Progenitor cell of endocrine pancreas (in vitro differentiated cells): ENCODE data around the gene SYNE2. TPM values are rescaled to one million over a fixed set of nuclear protein-coding genes. Genes with fewer than 3 reads are reported as not detected.
A peak's percentile ranks its signal among the peaks of the same experiment; 100 is the strongest.

Experiments
- DNase-seq: peaks from one replicate; pipeline ENCODE4 v3.0.0; 2021; ENCODE audit warnings: low spot score; ENCODE audit not compliant: unreplicated experiment
- H3K27ac Mint-ChIP-seq: 2 replicates; pipeline ENCODE4 v1.8.0; 2021; ENCODE audit warnings: mild to moderate bottlenecking, moderate library complexity, mixed read lengths
- H3K27me3 Mint-ChIP-seq: 2 replicates; pipeline ENCODE4 v1.8.0; 2021; ENCODE audit warnings: mixed read lengths
- H3K36me3 Mint-ChIP-seq: 2 replicates; pipeline ENCODE4 v1.8.0; 2022; ENCODE audit warnings: mixed read lengths; ENCODE audit not compliant: insufficient read depth
- H3K4me1 Mint-ChIP-seq: 2 replicates; pipeline ENCODE4 v1.8.0; 2021; ENCODE audit warnings: low read depth, mixed read lengths
- H3K4me3 Mint-ChIP-seq: 2 replicates; pipeline ENCODE4 v1.8.0; 2021; ENCODE audit warnings: low read depth, mild to moderate bottlenecking, moderate library complexity, mixed read lengths
- H3K9me3 Mint-ChIP-seq: 2 replicates; pipeline ENCODE4 v1.8.0; 2021; ENCODE audit warnings: low read depth, mixed read lengths
- total RNA-seq: library from RNA; stranded (reverse); gene quantifications from 2 replicates; pipeline ENCODE4 v1.2.1, GENCODE V29; 2021
- TF ChIP-seq, protein P1 (sequence below): fragments of 200-600 bp; sonication (generic); IDR thresholded peaks from one replicate; pipeline ENCODE4 v1.5.0; 2021; ENCODE audit warnings: antibody characterized with exemption, mild to moderate bottlenecking; ENCODE audit not compliant: unreplicated experiment

The SYNE2 gene
- total RNA-seq, 1 donor from 2014 or later = 108 TPM

DNA sequence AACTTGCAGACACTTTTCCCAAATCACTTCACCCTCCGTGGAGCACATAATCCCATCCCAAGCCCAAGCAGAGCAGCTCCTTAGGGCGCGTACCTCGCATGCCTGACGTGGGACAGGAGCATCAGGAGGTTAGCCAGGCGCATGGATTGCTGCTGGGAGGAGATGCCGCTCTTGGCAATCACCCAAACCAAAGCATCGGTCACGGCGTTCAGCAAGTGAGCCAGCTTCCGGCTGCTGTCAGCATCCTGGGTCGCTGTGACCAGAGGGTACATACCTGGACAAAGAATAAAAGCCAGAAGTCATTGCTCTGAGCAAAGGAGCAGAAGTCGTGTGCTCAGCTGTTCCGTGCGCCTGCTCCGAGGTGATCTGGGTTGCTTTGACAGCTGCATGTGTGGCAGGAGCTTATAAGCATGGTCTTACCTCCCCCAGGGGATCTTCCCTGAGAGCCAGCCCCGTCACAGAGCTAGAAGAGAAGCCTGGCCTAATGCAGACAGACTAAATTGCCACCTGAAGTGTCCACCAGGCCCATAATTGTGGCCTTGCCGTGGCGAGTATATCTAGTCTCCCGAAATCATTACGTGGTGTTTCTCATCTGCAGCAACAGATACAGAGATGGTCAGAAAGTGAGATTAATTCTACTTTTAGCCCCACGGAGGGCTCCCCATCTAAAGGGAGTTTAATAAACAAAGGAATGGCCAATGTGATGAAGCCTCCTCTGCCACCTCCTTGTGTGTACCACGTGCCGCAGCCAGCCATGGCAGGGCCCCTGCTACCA is 382.3 kb downstream of the SYNE2 start:
- Mint-ChIP-seq H3K4me1 (peaks cover 2% of the 10 kb centered on the region), H3K27ac (no peak overlapping the region), H3K9me3 (no peaks in the 10 kb centered on the region), H3K4me3 (no peak overlapping the region), H3K27me3 (no peaks in the 10 kb centered on the region), H3K36me3 (peaks cover 8% of the 10 kb centered on the region)
- TF ChIP-seq, protein P1, sequence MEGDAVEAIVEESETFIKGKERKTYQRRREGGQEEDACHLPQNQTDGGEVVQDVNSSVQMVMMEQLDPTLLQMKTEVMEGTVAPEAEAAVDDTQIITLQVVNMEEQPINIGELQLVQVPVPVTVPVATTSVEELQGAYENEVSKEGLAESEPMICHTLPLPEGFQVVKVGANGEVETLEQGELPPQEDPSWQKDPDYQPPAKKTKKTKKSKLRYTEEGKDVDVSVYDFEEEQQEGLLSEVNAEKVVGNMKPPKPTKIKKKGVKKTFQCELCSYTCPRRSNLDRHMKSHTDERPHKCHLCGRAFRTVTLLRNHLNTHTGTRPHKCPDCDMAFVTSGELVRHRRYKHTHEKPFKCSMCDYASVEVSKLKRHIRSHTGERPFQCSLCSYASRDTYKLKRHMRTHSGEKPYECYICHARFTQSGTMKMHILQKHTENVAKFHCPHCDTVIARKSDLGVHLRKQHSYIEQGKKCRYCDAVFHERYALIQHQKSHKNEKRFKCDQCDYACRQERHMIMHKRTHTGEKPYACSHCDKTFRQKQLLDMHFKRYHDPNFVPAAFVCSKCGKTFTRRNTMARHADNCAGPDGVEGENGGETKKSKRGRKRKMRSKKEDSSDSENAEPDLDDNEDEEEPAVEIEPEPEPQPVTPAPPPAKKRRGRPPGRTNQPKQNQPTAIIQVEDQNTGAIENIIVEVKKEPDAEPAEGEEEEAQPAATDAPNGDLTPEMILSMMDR = no peak
- DNase-seq = no peak

DNA sequence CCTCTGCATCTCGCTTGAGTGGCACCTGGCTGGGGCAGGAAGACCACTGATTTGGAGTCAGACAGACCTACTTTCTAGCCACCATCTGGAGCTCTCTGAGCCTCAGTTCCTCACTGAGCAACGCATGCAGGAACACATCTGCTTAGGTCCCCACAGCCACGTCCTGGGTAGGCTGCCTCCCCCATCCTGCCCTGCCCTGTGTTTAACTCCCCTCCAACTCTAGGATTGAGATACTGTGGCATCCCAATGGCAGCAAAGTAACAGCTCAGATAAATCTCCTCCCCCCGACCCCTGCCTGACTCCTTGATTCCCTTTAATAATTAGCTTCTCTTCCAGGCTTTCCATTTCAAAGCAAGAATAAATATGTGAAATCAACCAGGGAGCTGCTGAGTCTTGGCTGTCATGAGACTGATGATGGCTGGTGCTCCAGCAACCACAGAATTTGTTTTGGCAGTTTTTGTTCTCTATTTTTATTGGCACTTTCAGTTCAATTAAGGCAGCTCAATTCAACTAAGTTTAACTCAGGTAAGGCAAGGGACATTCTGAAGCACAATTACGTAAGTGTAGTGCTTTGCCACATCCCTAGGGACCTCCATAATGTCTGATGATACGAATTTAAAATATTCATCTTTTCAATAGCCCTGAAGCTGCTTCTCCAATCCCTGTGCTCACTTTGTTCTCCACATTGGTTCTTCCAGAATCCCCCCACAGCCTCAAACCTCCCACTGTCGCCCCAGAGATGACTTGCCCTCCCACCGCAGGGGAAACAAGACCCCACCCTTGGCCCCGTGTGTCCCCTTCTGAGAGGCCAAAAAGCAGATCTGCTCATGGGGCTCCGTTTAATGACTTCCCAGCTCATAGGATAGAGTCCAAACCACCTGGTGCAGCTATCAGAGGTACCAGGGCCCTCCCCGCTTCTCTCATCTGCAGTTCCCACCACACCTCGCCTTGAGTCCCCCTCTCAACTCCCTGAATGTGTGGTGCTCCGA is 383.1 kb downstream of the SYNE2 start:
- Mint-ChIP-seq H3K36me3 (peaks cover 8% of the 10 kb centered on the region), H3K9me3 (no peaks in the 10 kb centered on the region), H3K27me3 (no peaks in the 10 kb centered on the region), H3K4me1 (peaks cover 2% of the 10 kb centered on the region), H3K27ac (peak overlapping the region; percentile 56), H3K4me3 (no peak overlapping the region)
- DNase-seq = no peak
- TF ChIP-seq, protein P1 = no peak

DNA sequence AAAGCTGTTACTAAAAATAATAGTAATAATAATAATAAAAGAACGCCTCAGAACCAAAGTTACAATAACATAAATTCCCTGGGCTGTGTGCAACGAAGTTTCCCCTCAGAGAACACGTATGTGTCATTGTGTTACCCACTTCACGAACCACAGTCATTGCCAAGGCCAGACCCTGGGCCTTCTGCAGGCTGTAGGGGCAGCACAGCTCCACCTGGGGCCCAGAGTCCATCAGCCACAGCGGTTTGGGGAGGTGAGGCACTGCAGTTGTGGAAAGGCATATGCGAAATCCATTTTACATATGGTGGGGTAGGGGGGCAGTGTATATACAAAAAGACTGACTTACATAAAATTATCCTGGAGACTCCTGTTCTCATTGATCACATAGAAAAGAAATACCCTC is 385.2 kb downstream of the SYNE2 start:
- H3K9me3 Mint-ChIP-seq = no peaks in the 10 kb centered on the region
- no peak for DNase-seq
- H3K4me1 Mint-ChIP-seq = peaks cover 2% of the 10 kb centered on the region
- H3K27ac Mint-ChIP-seq = no peak overlapping the region
- H3K4me3 Mint-ChIP-seq = no peak overlapping the region
- no peaks in the 10 kb centered on the region for H3K27me3 Mint-ChIP-seq
- TF ChIP-seq, protein P1 = no peak
- H3K36me3 Mint-ChIP-seq = peaks cover 1% of the 10 kb centered on the region

DNA sequence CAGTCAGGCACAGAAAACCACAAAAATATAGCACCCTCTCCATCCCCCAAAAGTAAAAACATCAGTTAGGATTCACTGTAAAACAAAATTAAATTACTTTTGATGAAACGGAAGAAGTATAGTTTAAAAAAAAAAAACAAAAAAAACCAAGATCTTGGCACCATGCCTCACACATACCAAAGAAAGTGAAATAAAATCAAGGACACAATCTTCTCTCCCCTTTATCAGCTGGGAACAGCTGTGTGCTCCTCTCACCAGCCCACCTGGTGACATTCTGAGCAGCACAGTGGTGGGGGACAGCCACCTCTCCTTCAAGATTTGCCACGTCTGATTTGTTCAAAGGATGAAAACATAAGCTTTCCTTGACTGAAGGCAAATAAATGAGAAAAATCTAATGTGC is 385.8 kb downstream of the SYNE2 start:
- no peak overlapping the region for H3K27ac Mint-ChIP-seq
- peaks cover under 1% of the 10 kb centered on the region for H3K4me1 Mint-ChIP-seq
- H3K9me3 Mint-ChIP-seq = no peaks in the 10 kb centered on the region
- H3K4me3 Mint-ChIP-seq = no peak overlapping the region
- no peaks in the 10 kb centered on the region for H3K36me3 Mint-ChIP-seq
- H3K27me3 Mint-ChIP-seq = no peaks in the 10 kb centered on the region
- TF ChIP-seq, protein P1 = no peak
- DNase-seq = no peak

DNA sequence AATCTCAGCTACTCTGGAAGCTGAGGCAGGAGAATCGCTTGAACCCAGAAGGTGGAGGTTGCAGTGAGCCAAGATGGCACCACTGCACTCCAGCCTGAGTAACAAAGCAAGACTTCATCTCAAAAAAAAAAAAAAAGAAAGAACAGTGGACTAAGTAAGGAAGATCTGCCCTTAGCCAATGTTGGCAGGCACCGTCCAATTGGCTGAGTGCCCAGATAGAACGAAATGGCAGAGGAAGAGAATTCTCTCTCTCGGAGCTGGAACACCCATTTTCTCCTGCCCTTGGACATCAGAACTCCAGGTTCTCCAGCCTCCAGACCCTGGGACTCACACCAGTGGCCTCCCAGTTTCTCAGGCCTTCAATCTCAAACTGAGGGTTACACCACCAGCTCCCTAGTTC is 391.5 kb downstream of the SYNE2 start:
- TF ChIP-seq, protein P1 = no peak
- Mint-ChIP-seq H3K27ac (no peak overlapping the region), H3K27me3 (no peaks in the 10 kb centered on the region), H3K4me1 (peaks cover 1% of the 10 kb centered on the region), H3K4me3 (no peak overlapping the region), H3K36me3 (no peaks in the 10 kb centered on the region), H3K9me3 (peaks cover 3% of the 10 kb centered on the region)
- no peak for DNase-seq
